Breast epithelium (tissue), 3 donors: ENCODE measurements around the gene FOXI1.

ENCODE experiments used
- CTCF ChIP-seq, 3 donors: fragments of 450-650 bp; IDR thresholded peaks; one replicate each; pipeline ENCODE4 v1.5.1; 2016 to 2017; ENCODE audit warnings: antibody characterized with exemption in 3 of 3, mild to moderate bottlenecking in 3 of 3, moderate library complexity in 3 of 3
- POLR2A ChIP-seq: fragments of 450-650 bp; IDR thresholded peaks from one replicate; pipeline ENCODE4 v1.6.1; 2016; ENCODE audit warnings: antibody characterized with exemption, mild to moderate bottlenecking, moderate library complexity

GRCh38 chr5:170159101-170159698 lies 53.5 kb downstream of the FOXI1 start:
- TF ChIP-seq CTCF (IDR thresholded peaks at IDR 0.05): no peak
- TF ChIP-seq POLR2A: no peak
